K562 (cell line): Measurements from ENCODE around the gene NAT9. TPM values are rescaled to one million over a fixed set of nuclear protein-coding genes. Genes with fewer than 3 reads are reported as not detected.

Source experiments
- BCOR ChIP-seq: fragments of 450-650 bp; IDR thresholded peaks from 2 replicates; pipeline ENCODE4 v1.6.1; 2016
- BRCA1 ChIP-seq, 2 experiments: fragments of 450-650 bp in 1 of 2; sonication (generic) in 1 of 2; formaldehyde crosslinking in 1 of 2; IDR thresholded peaks; 2 replicates each; pipeline versions ENCODE4 v1.5.0 to v1.6.1; 2017 to 2020; ENCODE audit warnings: mild to moderate bottlenecking in 1 of 2, missing genetic modification reagents in 1 of 2
- CAMTA2 ChIP-seq: fragments of 250-450 bp; sonication (Bioruptor Pico); conservative IDR thresholded peaks from 2 replicates; pipeline ENCODE4 v1.5.1; 2022
- CHCHD3 ChIP-seq: fragments of 250-450 bp; sonication (Bioruptor Pico); IDR thresholded peaks from 2 replicates; pipeline ENCODE4 v2.1.2; 2022; ENCODE audit warnings: mild to moderate bottlenecking
- COPS2 ChIP-seq: fragments of 450-650 bp; conservative IDR thresholded peaks from 2 replicates; pipeline ENCODE4 v1.6.1; 2016; ENCODE audit warnings: mild to moderate bottlenecking, moderate library complexity
- GATA2 ChIP-seq: sonication (generic); formaldehyde crosslinking; IDR thresholded peaks from 2 replicates; pipeline ENCODE4 v1.4.0; 2020; ENCODE audit warnings: mild to moderate bottlenecking, missing genetic modification reagents
- HCFC1 ChIP-seq: IDR thresholded peaks from 2 replicates; pipeline ENCODE4 v1.6.1; 2012; ENCODE audit warnings: low read depth, low read length, improper control_type of control experiment
- HDAC2 ChIP-seq: fragments of 450-650 bp; IDR thresholded peaks from 2 replicates; pipeline ENCODE4 v1.6.1; 2016; ENCODE audit warnings: mild to moderate bottlenecking
- JUND ChIP-seq, 2 experiments: IDR thresholded peaks; 2 replicates in 1 of 2; 3 replicates in 1 of 2; pipeline ENCODE4 v1.6.1; 2011; ENCODE audit warnings: borderline replicate concordance in 2 of 2, low read depth in 2 of 2, low read length in 2 of 2, improper control_type of control experiment in 1 of 2, missing biosample characterization in 1 of 2, missing genetic modification characterization in 1 of 2, missing genetic modification reagents in 1 of 2
- KAT8 ChIP-seq: fragments of 450-650 bp; IDR thresholded peaks from 2 replicates; pipeline ENCODE4 v1.6.1; 2016; ENCODE audit warnings: low read depth, mild to moderate bottlenecking
- MAFF ChIP-seq: IDR thresholded peaks from 2 replicates; pipeline ENCODE4 v1.6.1; 2012; ENCODE audit warnings: low read length, improper control_type of control experiment
- MAFG ChIP-seq: fragments of 450-650 bp; conservative IDR thresholded peaks from 2 replicates; pipeline ENCODE4 v1.6.1; 2016; ENCODE audit warnings: missing genetic modification characterization, missing compliant biosample characterization
- MAFK ChIP-seq: IDR thresholded peaks from 2 replicates; pipeline ENCODE4 v1.6.1; 2011; ENCODE audit warnings: low read length, improper control_type of control experiment
- MTF1 ChIP-seq: fragments of 250-450 bp; sonication (Bioruptor Pico); IDR thresholded peaks from 2 replicates; pipeline ENCODE4 v1.9.0; 2021; ENCODE audit warnings: moderate library complexity, mild to moderate bottlenecking, inconsistent platforms, borderline replicate concordance
- NFIC ChIP-seq: fragments of 450-650 bp; IDR thresholded peaks from 2 replicates; pipeline ENCODE4 v1.6.1; 2017; ENCODE audit warnings: mild to moderate bottlenecking, inconsistent platforms
- PURB ChIP-seq: sonication (generic); formaldehyde crosslinking; IDR thresholded peaks from 2 replicates; pipeline ENCODE4 v1.9.0; 2021; ENCODE audit warnings: low read depth, mild to moderate bottlenecking, missing genetic modification reagents
- ZNF23 ChIP-seq: fragments of 250-450 bp; sonication (Bioruptor Pico); IDR thresholded peaks from 2 replicates; pipeline ENCODE4 v1.4.0; 2020; ENCODE audit warnings: mild to moderate bottlenecking
- ZNF24 ChIP-seq: fragments of 450-650 bp; IDR thresholded peaks from 2 replicates; pipeline ENCODE4 v1.6.1; 2016
- ZNF324 ChIP-seq: fragments of 250-450 bp; sonication (Bioruptor Pico); IDR thresholded peaks from 2 replicates; pipeline ENCODE4 v1.4.0; 2020; ENCODE audit warnings: mild to moderate bottlenecking
- ZNF668 ChIP-seq: fragments of 250-450 bp; sonication (Bioruptor Pico); IDR thresholded peaks from 2 replicates; pipeline ENCODE4 v1.8.0; 2022; ENCODE audit warnings: mild to moderate bottlenecking, inconsistent platforms
- ZNF766 ChIP-seq: fragments of 200-800 bp; sonication (Bioruptor generic); conservative IDR thresholded peaks from 2 replicates; pipeline ENCODE4 v1.6.1; 2016; ENCODE audit warnings: missing genetic modification characterization, missing compliant biosample characterization
- polyA plus RNA-seq, 8 experiments: library from polyadenylated mRNA; depleted of rRNA in 4 of 8; stranded (reverse) in 5 of 8; unstranded in 3 of 8; fragments of >200 nt; fragmentation: Nextera tagmentation in 2 of 8; fragmentation: Illumina TruSeq in 1 of 8; extraction: Ambion mirVana in 2 of 8; extraction: Trizol in 1 of 8; gene quantifications; 2 replicates each; pipeline versions ENCODE4 v1.2.1 to v1.2.3, GENCODE V29; 2011 to 2014; ENCODE audit warnings: inconsistent platforms in 1 of 8, missing spikeins in 1 of 8
- total RNA-seq, 7 experiments: library from RNA; depleted of rRNA in 6 of 7; stranded (reverse); fragments of >200 nt in 6 of 7; fragmentation: Illumina TruSeq in 2 of 7; extraction: Trizol in 2 of 7; gene quantifications; 2 replicates each; pipeline versions ENCODE4 v1.2.1 to v1.2.3, GENCODE V29; 2011 to 2021; ENCODE audit warnings: low replicate concordance in 1 of 7
- TF ChIP-seq, protein P1 (sequence below): fragments of 450-650 bp; IDR thresholded peaks from 2 replicates; pipeline ENCODE4 v1.7.1; 2018; ENCODE audit warnings: mild to moderate bottlenecking, low read depth; ENCODE audit not compliant: partially characterized antibody

NAT9 gene
- total and polyA plus RNA-seq, 9 of the 15 experiments (the other 6 are each of a cell fraction or from before 2014, with no cell fraction given): 4.2 to 63.6 (median 40.8) TPM

DNA sequence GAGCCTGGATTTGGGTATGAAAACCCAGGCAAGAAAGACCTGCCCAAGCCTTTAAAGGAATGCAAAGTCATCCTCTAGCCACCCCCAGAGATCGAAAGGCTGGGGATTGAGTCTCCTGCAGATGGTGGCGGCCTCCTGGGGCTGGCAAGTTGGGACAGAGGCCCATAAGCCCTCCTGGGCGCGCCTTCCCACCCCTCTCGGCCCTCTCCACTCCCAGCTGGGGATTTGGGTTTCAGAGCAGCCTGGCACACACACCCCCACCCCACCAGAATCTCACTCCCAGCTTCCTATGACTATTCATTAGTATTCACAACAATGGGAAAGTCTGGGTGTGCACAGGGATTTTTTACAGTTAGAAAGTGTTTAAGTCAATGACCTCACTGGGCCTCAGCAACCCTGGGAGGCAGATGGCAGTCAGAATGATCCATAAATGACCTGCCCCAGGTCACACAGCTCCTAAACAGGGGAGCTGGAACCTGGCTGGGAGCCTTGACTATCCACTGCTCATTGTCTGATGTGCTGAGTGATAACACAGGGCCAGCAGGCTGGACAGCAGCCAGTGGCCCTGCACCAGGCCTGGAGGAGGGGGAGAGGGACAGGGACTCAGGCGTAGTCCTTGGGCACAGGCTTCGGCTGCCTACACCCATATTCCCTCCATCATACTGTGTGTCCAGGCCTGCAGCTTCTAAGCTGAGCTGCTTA is 15.6 kb downstream of the NAT9 start (continued):
- peak; percentile 50 for TF ChIP-seq MAFF
- peak; percentile 81 for TF ChIP-seq MAFG (tag)
- TF ChIP-seq CAMTA2: no peak
- peak; percentile 88 for TF ChIP-seq GATA2 (CRISPR knock-in tag)
- TF ChIP-seq ZNF668 (CRISPR knock-in tag): no peak
- no peak for TF ChIP-seq CHCHD3 (CRISPR knock-in tag)
- TF ChIP-seq NFIC: peak; percentile 70
- no peak for TF ChIP-seq ZNF24
- TF ChIP-seq ZNF324 (CRISPR knock-in tag): no peak
- TF ChIP-seq KAT8: no peak
- 0 out of 2 replicates have a peak, but pooled peaks have one; percentile 14 for TF ChIP-seq HDAC2
- TF ChIP-seq HCFC1: no peak
- TF ChIP-seq PURB (CRISPR knock-in tag): no peak
- TF ChIP-seq BRCA1 (IDR thresholded peaks at IDR 0.05): no peak
- no peak for TF ChIP-seq BRCA1 (CRISPR knock-in tag; IDR thresholded peaks at IDR 0.05)
- TF ChIP-seq ZNF23 (CRISPR knock-in tag): no peak
- TF ChIP-seq JUND (IDR thresholded peaks at IDR 0.05; ENCODE audit: borderline replicate concordance, low read depth, low read length): peak; percentile 20; the same call in 1 of the 2 replicates
- no peak for TF ChIP-seq JUND (tag; IDR thresholded peaks at IDR 0.05; ENCODE audit: borderline replicate concordance, low read depth, low read length)
- no peak for TF ChIP-seq COPS2
- no peak for TF ChIP-seq BCOR
- TF ChIP-seq MTF1: no peak
- TF ChIP-seq, protein P1, sequence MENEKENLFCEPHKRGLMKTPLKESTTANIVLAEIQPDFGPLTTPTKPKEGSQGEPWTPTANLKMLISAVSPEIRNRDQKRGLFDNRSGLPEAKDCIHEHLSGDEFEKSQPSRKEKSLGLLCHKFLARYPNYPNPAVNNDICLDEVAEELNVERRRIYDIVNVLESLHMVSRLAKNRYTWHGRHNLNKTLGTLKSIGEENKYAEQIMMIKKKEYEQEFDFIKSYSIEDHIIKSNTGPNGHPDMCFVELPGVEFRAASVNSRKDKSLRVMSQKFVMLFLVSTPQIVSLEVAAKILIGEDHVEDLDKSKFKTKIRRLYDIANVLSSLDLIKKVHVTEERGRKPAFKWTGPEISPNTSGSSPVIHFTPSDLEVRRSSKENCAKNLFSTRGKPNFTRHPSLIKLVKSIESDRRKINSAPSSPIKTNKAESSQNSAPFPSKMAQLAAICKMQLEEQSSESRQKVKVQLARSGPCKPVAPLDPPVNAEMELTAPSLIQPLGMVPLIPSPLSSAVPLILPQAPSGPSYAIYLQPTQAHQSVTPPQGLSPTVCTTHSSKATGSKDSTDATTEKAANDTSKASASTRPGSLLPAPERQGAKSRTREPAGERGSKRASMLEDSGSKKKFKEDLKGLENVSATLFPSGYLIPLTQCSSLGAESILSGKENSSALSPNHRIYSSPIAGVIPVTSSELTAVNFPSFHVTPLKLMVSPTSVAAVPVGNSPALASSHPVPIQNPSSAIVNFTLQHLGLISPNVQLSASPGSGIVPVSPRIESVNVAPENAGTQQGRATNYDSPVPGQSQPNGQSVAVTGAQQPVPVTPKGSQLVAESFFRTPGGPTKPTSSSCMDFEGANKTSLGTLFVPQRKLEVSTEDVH: no peak
- TF ChIP-seq MAFK: peak; percentile 56; the same call in 1 of the 2 replicates
- TF ChIP-seq ZNF766 (CRISPR knock-in tag): no peak
